ACC112 (cell line): Measurements from ENCODE around the gene HTT-AS.

Experiments used
- H2AFZ ChIP-seq: fragments of 200-600 bp; sonication (generic); one replicate; pipeline ENCODE4 v1.6.0; 2017; ENCODE audit warnings: antibody characterized with exemption, low read length; ENCODE audit not compliant: unreplicated experiment
- H3K27ac ChIP-seq: fragments of 200-600 bp; sonication (generic); 2 replicates; pipeline ENCODE4 v1.5.1; 2014; ENCODE audit warnings: low read depth, mild to moderate bottlenecking, antibody characterized with exemption, low read length, moderate library complexity
- H3K27me3 ChIP-seq: fragments of 200-600 bp; sonication (generic); 2 replicates; pipeline ENCODE4 v1.6.1; 2014; ENCODE audit warnings: mild to moderate bottlenecking, antibody characterized with exemption, low read length, moderate library complexity, mixed read lengths; ENCODE audit not compliant: insufficient read depth
- H3K36me3 ChIP-seq: fragments of 200-600 bp; sonication (generic); 2 replicates; pipeline ENCODE4 v1.6.1; 2016; ENCODE audit warnings: mild to moderate bottlenecking, antibody characterized with exemption, low read length, moderate library complexity, mixed read lengths; ENCODE audit not compliant: insufficient read depth
- H3K4me1 ChIP-seq: fragments of 200-600 bp; sonication (generic); one replicate; pipeline ENCODE4 v1.6.1; 2016; ENCODE audit warnings: low read length, mixed read lengths; ENCODE audit not compliant: insufficient read depth, unreplicated experiment, control insufficient read depth
- H3K4me3 ChIP-seq: fragments of 200-600 bp; sonication (generic); 2 replicates; pipeline ENCODE4 v1.5.1; 2014; ENCODE audit warnings: mild to moderate bottlenecking, low read depth, low read length
- H3K79me2 ChIP-seq: fragments of 200-600 bp; sonication (generic); one replicate; pipeline ENCODE4 v1.6.0; 2016; ENCODE audit warnings: low read length; ENCODE audit not compliant: control insufficient read depth, unreplicated experiment, insufficient read depth

HTT-AS gene

DNA sequence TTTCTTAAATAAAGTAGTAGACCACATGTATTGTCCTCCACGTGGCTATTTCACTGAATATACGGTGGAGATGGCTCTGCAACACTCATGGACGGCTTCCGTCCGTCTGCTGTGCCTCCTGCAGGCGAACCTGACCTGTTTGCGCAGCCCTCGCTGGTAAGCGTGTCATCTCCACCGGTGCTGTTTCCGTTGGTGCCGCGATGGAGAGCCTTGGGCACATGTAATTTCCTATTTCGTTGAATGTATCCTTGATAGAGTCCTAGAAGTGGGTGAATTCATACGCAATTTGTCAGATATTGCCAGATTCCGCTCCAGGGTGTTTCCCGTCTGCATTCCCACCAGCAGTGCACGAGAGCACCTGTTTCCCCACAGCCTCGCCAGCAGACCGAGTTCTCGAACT lies 48.5 kb downstream of the HTT-AS start:
- Histone ChIP-seq H3K4me3 (no peak overlapping the region), H3K79me2 (no peaks in the 10 kb centered on the region), H3K4me1 (no peaks in the 10 kb centered on the region), H2AFZ (no peak overlapping the region), H3K27ac (no peak overlapping the region), H3K36me3 (no peaks in the 10 kb centered on the region), H3K27me3 (no peaks in the 10 kb centered on the region)

DNA sequence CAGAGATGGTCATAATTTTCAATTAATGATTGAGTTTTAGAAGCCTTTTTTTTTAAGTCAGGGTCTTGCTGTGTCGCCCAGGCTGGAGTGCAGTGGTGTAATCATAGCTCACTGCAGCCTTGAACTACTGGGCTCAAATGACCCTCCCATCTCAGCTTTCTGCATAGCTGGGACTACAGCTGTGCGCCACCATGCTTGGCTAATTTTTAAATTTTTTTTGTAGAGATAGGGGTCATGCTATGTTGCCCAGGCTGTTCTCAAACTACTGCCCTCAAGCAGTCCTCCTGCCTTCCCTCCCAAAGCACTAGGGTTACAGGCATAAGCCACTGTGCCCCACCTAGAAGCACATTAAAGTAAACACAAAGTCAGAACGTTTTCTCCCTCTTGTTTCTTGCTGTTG lies 51.7 kb downstream of the HTT-AS start:
- Histone ChIP-seq H3K4me1 (no peaks in the 10 kb centered on the region), H3K4me3 (no peak overlapping the region), H3K27ac (no peak overlapping the region), H3K36me3 (no peaks in the 10 kb centered on the region), H3K27me3 (no peaks in the 10 kb centered on the region), H2AFZ (no peak overlapping the region), H3K79me2 (no peaks in the 10 kb centered on the region)

DNA sequence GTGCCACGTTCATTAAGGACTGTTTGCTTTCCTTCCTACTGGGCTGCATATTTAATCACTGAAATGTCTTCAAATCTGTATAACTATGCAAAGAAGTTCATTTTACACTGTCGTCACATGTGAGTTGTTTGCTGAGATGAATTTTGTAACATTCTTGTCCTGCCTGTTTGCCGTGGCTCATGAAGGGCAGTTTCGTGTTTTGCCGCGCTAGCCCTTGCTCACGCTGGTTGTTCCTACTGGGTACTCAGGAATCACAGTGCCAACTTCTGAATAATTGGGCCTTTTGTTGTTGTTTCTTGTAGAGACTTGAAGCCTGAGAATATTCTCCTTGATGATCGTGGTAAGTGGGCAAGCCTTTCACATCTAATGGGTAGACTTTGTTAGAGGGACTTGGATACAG lies 52.2 kb downstream of the HTT-AS start:
- Histone ChIP-seq H3K4me1 (no peaks in the 10 kb centered on the region), H2AFZ (no peak overlapping the region), H3K27me3 (no peaks in the 10 kb centered on the region), H3K4me3 (no peak overlapping the region), H3K36me3 (no peaks in the 10 kb centered on the region), H3K79me2 (no peaks in the 10 kb centered on the region), H3K27ac (no peak overlapping the region)

DNA sequence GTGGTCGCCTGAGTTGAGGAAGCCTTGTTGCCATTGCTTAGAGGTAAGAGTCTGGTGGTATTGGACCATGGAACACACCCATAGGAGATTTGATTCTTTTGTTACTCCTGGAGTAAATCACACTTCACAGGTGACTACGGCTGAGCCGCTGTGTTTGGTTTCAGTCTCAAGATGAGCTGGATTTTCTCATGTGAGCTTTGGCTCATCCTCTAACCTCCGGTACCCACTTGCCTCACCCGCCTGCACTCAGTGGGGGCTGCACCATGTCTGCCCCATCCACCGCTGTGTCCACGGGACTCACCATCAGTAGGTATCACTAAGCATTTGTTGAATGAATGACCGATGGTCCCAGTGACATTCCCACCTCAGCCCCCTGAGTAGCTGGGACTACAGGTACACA lies 52.7 kb downstream of the HTT-AS start:
- no peaks in the 10 kb centered on the region for H3K36me3 ChIP-seq
- no peaks in the 10 kb centered on the region for H3K27me3 ChIP-seq
- H3K4me1 ChIP-seq, result no peaks in the 10 kb centered on the region
- no peak overlapping the region for H2AFZ ChIP-seq
- no peak overlapping the region for H3K27ac ChIP-seq
- no peak overlapping the region for H3K4me3 ChIP-seq
- H3K79me2 ChIP-seq, result no peaks in the 10 kb centered on the region

DNA sequence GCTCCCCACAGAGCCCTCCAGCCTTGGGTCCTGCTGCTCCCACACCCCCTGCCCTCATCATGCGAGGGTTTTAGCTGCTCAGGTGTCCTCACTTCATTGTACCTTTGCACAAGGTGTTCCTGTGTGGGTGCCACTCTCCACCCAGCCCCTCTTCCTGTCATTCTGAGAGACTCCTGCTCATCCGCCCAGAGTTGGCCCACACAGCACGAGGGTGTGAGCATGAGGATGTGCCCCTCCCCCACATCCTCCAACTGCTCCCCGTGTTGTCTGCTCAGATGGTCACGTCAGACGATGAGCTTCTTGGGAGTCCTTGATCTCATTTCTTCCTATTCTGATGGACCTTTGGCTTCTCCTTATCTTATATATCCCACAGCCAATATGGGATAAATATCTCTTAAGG lies 53.2 kb downstream of the HTT-AS start:
- Histone ChIP-seq H3K27ac (no peak overlapping the region), H3K27me3 (no peaks in the 10 kb centered on the region), H3K4me3 (no peak overlapping the region), H3K4me1 (no peaks in the 10 kb centered on the region), H3K79me2 (no peaks in the 10 kb centered on the region), H3K36me3 (no peaks in the 10 kb centered on the region), H2AFZ (no peak overlapping the region)

DNA sequence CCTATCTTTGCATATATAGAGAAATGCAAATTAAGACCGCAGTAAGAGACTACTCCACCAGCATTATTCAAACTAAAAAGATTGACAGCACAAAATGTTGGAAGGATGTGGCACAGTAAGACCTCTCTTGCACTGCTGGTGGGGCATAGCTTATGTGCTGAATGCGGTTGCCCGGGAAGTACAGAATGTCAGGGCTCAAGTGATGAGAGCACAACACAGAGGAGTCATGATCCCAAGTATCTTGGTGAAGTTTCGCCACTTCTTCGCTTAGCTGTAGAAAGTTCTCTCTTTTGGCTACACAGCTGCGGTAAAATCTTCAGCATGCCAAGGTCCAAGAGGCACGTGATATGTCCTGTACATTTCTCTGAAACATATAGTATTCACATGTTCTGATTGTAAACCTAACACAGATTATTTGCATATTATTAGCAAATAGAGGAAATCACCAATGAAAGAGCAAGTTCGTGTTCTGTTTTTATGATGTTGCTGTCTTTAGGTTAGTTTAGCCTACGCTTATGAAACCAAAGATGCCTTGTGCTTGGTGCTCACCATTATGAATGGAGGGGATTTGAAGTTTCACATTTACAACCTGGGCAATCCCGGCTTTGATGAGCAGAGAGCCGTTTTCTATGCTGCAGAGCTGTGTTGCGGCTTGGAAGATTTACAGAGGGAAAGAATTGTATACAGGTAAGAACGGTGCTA lies 55.0 kb downstream of the HTT-AS start:
- Histone ChIP-seq H2AFZ (no peak overlapping the region), H3K4me1 (no peaks in the 10 kb centered on the region), H3K79me2 (no peaks in the 10 kb centered on the region), H3K27me3 (no peaks in the 10 kb centered on the region), H3K36me3 (no peaks in the 10 kb centered on the region), H3K4me3 (no peak overlapping the region), H3K27ac (no peak overlapping the region)

DNA sequence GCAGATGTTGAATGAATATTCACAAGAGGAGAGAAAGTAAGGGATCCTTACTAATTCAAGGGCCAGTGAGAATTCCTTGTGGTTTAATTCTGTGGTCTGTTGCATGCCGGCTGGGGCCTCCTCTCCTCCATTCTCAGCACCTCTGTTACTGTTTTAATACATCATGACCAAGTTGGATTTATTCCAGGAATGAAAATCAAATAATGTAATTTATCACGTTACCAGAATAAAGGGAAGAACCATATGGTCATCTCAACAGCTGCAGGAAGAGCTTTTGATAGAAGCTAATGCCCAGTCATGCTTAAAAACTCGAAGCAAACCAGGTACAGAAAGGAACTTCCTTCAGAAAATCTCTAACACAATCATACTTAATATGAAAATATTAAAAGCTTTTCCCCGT lies 56.8 kb downstream of the HTT-AS start:
- no peaks in the 10 kb centered on the region for H3K4me1 ChIP-seq
- H2AFZ ChIP-seq, result no peak overlapping the region
- no peak overlapping the region for H3K27ac ChIP-seq
- no peaks in the 10 kb centered on the region for H3K27me3 ChIP-seq
- H3K4me3 ChIP-seq, result no peak overlapping the region
- H3K79me2 ChIP-seq, result no peaks in the 10 kb centered on the region
- no peaks in the 10 kb centered on the region for H3K36me3 ChIP-seq

DNA sequence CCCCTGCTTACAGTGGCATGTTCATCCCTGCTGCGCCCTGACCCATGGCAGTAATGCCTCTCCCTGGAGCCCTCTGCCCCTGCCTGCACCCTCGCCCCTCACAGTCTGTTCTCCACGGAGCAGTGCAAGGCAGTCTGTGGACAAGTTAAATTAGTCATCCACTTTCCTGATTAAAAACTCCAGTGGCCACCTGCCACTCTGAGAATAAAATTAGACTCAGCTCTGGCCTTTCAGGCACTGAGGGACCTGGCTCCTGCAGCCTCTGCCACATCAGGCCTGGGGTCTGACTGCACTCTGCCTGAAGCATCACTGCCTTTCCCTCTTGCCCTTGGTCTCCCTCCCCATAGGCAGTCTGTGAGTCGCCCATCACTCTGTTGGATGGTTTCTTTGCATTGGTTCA lies 57.4 kb downstream of the HTT-AS start:
- no peaks in the 10 kb centered on the region for H3K4me1 ChIP-seq
- H3K27me3 ChIP-seq, result no peaks in the 10 kb centered on the region
- H3K27ac ChIP-seq, result no peak overlapping the region
- no peaks in the 10 kb centered on the region for H3K79me2 ChIP-seq
- no peaks in the 10 kb centered on the region for H3K36me3 ChIP-seq
- H3K4me3 ChIP-seq, result no peak overlapping the region
- no peak overlapping the region for H2AFZ ChIP-seq

DNA sequence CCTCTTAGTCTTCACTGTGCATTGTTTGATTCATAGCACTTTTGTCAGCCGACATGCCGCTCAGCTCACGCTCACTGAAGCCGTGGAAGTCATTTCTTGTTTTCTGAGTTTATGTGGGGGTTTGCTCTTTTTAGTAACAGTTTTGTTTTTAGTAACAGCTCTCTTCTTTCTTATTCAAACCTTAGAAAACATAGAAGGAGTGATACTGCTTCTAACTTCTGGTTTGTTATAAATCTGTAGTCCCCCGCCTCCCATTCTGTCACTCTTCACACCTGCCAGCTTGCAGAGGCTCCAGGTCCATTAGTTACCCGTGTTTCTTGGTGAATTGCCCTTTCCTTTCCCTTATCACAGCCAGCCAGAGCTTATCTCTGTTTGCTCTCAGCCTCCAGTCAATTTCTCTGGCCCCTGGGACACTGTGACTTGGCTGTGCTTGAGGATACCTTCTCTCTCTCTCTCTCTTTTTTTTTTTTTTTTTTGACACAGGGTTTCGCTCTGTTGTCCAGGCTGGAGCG lies 60.4 kb downstream of the HTT-AS start:
- Histone ChIP-seq H3K27ac (no peak overlapping the region), H2AFZ (no peak overlapping the region), H3K27me3 (no peaks in the 10 kb centered on the region), H3K36me3 (no peaks in the 10 kb centered on the region), H3K4me3 (no peak overlapping the region), H3K79me2 (no peaks in the 10 kb centered on the region), H3K4me1 (peaks cover 20% of the 10 kb centered on the region)
